ENCODE results near the gene SLFN13. TPM values are rescaled to one million over a fixed set of nuclear protein-coding genes. Genes with fewer than 3 reads are reported as not detected.

Gene SLFN13
- polyA plus RNA-seq, 1 experiment, result 3.1 TPM

DNA sequence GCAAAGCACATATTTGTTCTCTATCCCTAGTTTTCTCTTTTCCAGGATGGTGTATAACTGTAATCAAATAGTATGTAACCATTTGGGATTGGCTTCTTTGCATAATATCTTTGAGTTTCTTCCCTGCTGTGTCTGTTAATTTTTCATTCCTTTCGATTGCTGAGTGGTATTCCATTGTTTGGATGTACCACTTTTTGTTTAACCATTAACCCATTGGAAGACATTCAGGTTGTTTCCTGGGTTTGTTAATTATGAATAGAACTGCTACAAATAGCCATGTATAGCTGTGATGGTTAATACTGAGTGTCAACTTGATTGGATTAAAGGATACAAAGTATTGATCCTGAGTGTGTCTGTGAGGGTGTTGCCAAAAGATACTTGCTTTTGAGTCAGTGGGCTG is 4.6 kb upstream of the SLFN13 start:
- TF ChIP-seq, protein P1, sequence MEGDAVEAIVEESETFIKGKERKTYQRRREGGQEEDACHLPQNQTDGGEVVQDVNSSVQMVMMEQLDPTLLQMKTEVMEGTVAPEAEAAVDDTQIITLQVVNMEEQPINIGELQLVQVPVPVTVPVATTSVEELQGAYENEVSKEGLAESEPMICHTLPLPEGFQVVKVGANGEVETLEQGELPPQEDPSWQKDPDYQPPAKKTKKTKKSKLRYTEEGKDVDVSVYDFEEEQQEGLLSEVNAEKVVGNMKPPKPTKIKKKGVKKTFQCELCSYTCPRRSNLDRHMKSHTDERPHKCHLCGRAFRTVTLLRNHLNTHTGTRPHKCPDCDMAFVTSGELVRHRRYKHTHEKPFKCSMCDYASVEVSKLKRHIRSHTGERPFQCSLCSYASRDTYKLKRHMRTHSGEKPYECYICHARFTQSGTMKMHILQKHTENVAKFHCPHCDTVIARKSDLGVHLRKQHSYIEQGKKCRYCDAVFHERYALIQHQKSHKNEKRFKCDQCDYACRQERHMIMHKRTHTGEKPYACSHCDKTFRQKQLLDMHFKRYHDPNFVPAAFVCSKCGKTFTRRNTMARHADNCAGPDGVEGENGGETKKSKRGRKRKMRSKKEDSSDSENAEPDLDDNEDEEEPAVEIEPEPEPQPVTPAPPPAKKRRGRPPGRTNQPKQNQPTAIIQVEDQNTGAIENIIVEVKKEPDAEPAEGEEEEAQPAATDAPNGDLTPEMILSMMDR (IDR thresholded peaks at IDR 0.05; ENCODE audit: low read depth, low read length), result no peak
- Histone ChIP-seq H3K27ac (ENCODE audit: low read depth, low read length) (no peak overlapping the region), H3K4me3 (ENCODE audit: low read depth, low read length) (no peak overlapping the region), H3K27me3 (ENCODE audit: control insufficient read depth, insufficient read depth, low read length) (peaks cover 19% of the 10 kb centered on the region), H3K9me3 (ENCODE audit: control insufficient read depth, insufficient read depth, low read length) (peaks cover 5% of the 10 kb centered on the region; the same call in 1 of the 2 replicates)
- ChIA-PET CTCF (no interaction called here), POLR2A (no interaction called here)
- DNase-seq (ENCODE audit: low read depth, low spot score), result no peak

DNA sequence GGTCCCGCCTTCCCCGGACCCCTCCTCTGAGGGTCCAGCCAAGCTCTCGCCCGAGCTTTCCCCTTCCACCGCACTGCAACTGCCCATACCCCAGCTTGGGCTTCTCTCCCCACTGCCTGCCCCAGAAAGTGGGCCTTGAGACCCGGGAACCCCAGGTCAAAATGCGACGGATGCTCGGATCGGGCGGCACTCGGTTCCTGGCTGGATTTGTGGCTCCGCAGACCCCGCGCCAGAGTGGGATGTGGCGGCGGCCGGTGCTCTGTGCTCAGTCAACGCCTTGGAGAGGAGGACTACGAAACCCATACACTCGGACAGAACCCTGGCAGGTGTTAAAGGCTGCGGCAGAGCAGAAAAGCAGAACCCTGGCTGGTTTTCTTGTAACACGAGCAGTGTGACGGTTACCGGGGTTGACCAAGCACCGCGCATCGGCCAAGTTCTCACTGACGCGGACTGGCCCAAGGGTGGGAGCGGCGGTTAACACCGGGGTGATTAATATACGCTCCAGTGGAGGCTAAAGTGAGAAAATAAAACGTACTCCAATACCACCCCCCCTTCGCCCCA is 885 bp upstream of the SLFN13 start:
- DNase-seq (ENCODE audit: low read depth, low spot score), result no peak
- CTCF ChIA-PET, result no interaction called here
- peak overlapping the region; percentile 12 for H3K4me3 ChIP-seq (ENCODE audit: low read depth, low read length)
- H3K27me3 ChIP-seq (ENCODE audit: control insufficient read depth, insufficient read depth, low read length), result peaks cover 18% of the 10 kb centered on the region
- TF ChIP-seq, protein P1 (IDR thresholded peaks at IDR 0.05; ENCODE audit: low read depth, low read length), result no peak
- H3K27ac ChIP-seq (ENCODE audit: low read depth, low read length), result no peak overlapping the region
- POLR2A ChIA-PET, result interaction anchor here (1.9 kb wide), 1 partner anchor 76 kb away, joined by 9 read pairs; the partner anchor contains the start of gene SLFN11
- peaks cover 5% of the 10 kb centered on the region; the same call in 1 of the 2 replicates for H3K9me3 ChIP-seq (ENCODE audit: control insufficient read depth, insufficient read depth, low read length)

DNA sequence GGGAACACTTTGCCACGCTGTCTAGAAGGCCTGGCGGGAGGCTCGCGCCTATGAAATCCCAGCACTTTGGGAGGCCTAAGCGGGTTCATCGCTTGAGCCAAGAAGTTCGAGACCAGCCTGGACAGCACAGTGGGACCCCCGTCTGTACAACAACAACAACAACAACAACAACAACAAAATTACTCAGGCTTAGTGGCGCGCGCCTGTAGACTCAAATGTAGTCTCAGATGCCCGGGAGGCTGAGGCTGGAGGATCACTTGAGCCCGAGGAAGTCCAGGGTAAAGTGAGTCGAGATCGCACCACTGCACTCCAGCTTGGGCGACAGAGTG is 297 bp upstream of the SLFN13 start:
- Histone ChIP-seq H3K9me3 (ENCODE audit: control insufficient read depth, insufficient read depth, low read length) (peaks cover 5% of the 10 kb centered on the region; the same call in 1 of the 2 replicates), H3K27ac (ENCODE audit: low read depth, low read length) (no peak overlapping the region), H3K27me3 (ENCODE audit: control insufficient read depth, insufficient read depth, low read length) (peaks cover 14% of the 10 kb centered on the region), H3K4me3 (ENCODE audit: low read depth, low read length) (peak overlapping the region; percentile 63)
- POLR2A ChIA-PET, result interaction anchor here (1.3 to 1.9 kb wide), 2 partner anchors 15 to 75 kb away, joined by 5 to 9 read pairs; partner anchors contain the start of gene SLFN11
- no peak for DNase-seq (ENCODE audit: low read depth, low spot score)
- CTCF ChIA-PET, result interaction anchor here (1.1 to 1.3 kb wide), 2 partner anchors 15 to 210 kb away, joined by 3 to 4 read pairs; no protein-coding TSS in a partner anchor
- TF ChIP-seq, protein P1 (IDR thresholded peaks at IDR 0.05; ENCODE audit: low read depth, low read length), result no peak

DNA sequence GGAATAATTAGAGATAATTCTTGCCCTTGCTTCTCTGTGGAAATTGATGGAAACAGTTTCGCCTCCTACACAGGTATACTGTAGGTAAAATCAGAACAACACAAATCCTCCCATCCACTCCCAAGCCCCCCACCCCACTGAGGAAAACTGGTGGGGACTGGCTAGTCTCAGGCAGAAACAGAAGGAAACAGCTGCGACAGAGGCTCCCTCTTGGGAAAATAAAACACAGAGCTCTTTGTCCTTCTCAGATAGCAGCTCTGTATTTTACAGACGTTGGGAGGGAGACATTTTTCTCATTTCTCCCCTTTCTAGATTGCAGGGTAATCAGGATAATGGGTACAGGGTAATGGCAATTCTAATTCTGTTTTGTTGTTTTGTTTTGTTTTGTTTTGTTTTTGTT is 1.1 kb downstream of the SLFN13 start:
- no peak for DNase-seq (ENCODE audit: low read depth, low spot score)
- Histone ChIP-seq H3K4me3 (ENCODE audit: low read depth, low read length) (peak overlapping the region; percentile 21; the same call in 1 of the 2 replicates), H3K27me3 (ENCODE audit: control insufficient read depth, insufficient read depth, low read length) (peaks cover 14% of the 10 kb centered on the region), H3K27ac (ENCODE audit: low read depth, low read length) (no peak overlapping the region), H3K9me3 (ENCODE audit: control insufficient read depth, insufficient read depth, low read length) (peaks cover 5% of the 10 kb centered on the region; the same call in 1 of the 2 replicates)
- CTCF ChIA-PET, result interaction anchor here (1.1 kb wide), 1 partner anchor 135 kb away, joined by 3 read pairs; no protein-coding TSS in a partner anchor
- TF ChIP-seq, protein P1 (IDR thresholded peaks at IDR 0.05; ENCODE audit: low read depth, low read length), result no peak
- POLR2A ChIA-PET, result interaction anchor here (1.9 kb wide), 1 partner anchor 74 kb away, joined by 9 read pairs; the partner anchor contains the start of gene SLFN11

DNA sequence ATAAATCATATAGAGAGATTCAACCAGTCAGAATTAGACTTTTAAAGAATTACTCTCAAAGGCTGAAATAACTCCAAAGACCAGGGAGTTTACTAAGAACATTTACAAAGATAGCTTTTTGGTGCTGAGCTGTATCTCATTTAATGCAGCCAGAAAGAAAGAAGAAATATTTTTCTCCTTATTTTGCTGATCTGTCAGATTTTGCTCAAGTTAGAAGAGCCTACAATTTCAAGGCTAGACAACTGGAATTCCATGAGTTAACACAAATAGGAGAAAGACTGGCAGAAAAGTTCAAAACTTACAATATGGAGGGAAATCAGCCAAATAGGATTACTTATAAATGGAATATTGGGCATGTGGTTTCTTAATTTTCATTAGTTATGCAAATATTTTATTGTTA is 10.1 kb downstream of the SLFN13 start:
- ChIA-PET POLR2A (no interaction called here), CTCF (no interaction called here)
- TF ChIP-seq, protein P1 (IDR thresholded peaks at IDR 0.05; ENCODE audit: low read depth, low read length), result no peak
- H3K9me3 ChIP-seq (ENCODE audit: control insufficient read depth, insufficient read depth, low read length), result no peaks in the 10 kb centered on the region
- H3K27me3 ChIP-seq (ENCODE audit: control insufficient read depth, insufficient read depth, low read length), result no peaks in the 10 kb centered on the region
- H3K27ac ChIP-seq (ENCODE audit: low read depth, low read length), result no peak overlapping the region
- DNase-seq (ENCODE audit: low read depth, low spot score), result no peak
- no peak overlapping the region for H3K4me3 ChIP-seq (ENCODE audit: low read depth, low read length)
